NCI-H345 (cell line): Measurements from ENCODE around the gene DUSP16.

ENCODE experiments used
- DNase-seq: peaks from one replicate; lab custom pipeline; 2025; lab: John Stamatoyannopoulos, UW

The DUSP16 gene

GRCh38 chr12:12441429-12441807 is 121.2 kb downstream of the DUSP16 start:
- no peak for DNase-seq

- DNase-seq, result peak; percentile 5
These were observed 121.8 kb downstream of the DUSP16 start for GRCh38 chr12:12440784-12441428.

- DNase-seq, result no peak
These were observed 123.0 kb downstream of the DUSP16 start for GRCh38 chr12:12439636-12440035.

GRCh38 chr12:12436831-12437345 is 125.8 kb downstream of the DUSP16 start:
- DNase-seq, result no peak

- no peak for DNase-seq
These were observed 129.4 kb downstream of the DUSP16 start for GRCh38 chr12:12433203-12433731.

- peak; percentile 5 for DNase-seq
These were observed 130.3 kb downstream of the DUSP16 start for GRCh38 chr12:12432364-12432763.

- DNase-seq, result no peak
These were observed 133.6 kb downstream of the DUSP16 start for GRCh38 chr12:12428961-12429657.

GRCh38 chr12:12428047-12428446 is 134.6 kb downstream of the DUSP16 start:
- no peak for DNase-seq

GRCh38 chr12:12427568-12427967 is 135.1 kb downstream of the DUSP16 start:
- DNase-seq, result no peak

- no peak for DNase-seq
These were observed 137.0 kb downstream of the DUSP16 start for GRCh38 chr12:12425616-12426015.

- DNase-seq, result no peak
These were observed 137.7 kb downstream of the DUSP16 start for GRCh38 chr12:12425001-12425400.
